Heart left ventricle (tissue), 13 donors: ENCODE results near the gene HEPHL1.

Experiments
- CTCF ChIP-seq, 12 donors: fragments of 200-600 bp; sonication (generic) in 4 of 12; IDR thresholded peaks; one replicate each; pipeline versions ENCODE4 v1.5.0 to v1.8.0; 2018 to 2022; ENCODE audit warnings: antibody characterized with exemption in 12 of 12, mild to moderate bottlenecking in 5 of 12
- POLR2A ChIP-seq, 2 donors: fragments of 450-650 bp; IDR thresholded peaks; one replicate each; pipeline ENCODE4 v1.6.1; 2017; ENCODE audit warnings: antibody characterized with exemption in 2 of 2, mild to moderate bottlenecking in 2 of 2, moderate library complexity in 2 of 2
- donor health status: ischemic (EF 13 %, LVEDD 7.1; RV severe dilation, severe dysfunction).
- donor health status: DM: no; HTN: yes; CAD: no.
- donor health status: DM: no; HTN: no; CAD: no.
- donor health status: ischemic (EF 25% LVEDD 6.9; RV normal size, moderate dysfunction).
- donor health status: ischemic (EF 25% LVEDD 5.7; RV mildly dilated, moderate dysfunction).
- donor health status: ischemic (EF 35%, LVEDD 5.7; RV mildly dilated, moderate dysfunction).
- donor health status: nonischemic (EF 11% LVEDD 7.7; RV severe dilation, severe dysfunction).
- donor health status: DM: yes; HTN: yes; CAD: no.
- donor health status: PGD.
- donor health status: ischemic (EF 29% LVEDD 5.4; RV normal size, mild dysfunction).
- donor health status: nonischemic (EF 23%, LVEDD 6.1; RV moderate dilation, normal function).

GRCh38 chr11:94111241-94111640 is 90.1 kb downstream of the HEPHL1 start:
- TF ChIP-seq CTCF (IDR thresholded peaks at IDR 0.05) (no peak), POLR2A (IDR thresholded peaks at IDR 0.05) (no peak)
